IMR-90 (cell line): ENCODE measurements around the gene MDP1. TPM values are rescaled to one million over a fixed set of nuclear protein-coding genes. Genes with fewer than 3 reads are reported as not detected.

ENCODE experiments used
- polyA plus RNA-seq, 3 experiments: library from polyadenylated mRNA; depleted of rRNA; stranded (reverse); fragments of >200 nt; gene quantifications; 2 replicates each; pipeline ENCODE4 v1.2.3, GENCODE V29; 2012; ENCODE audit warnings: low replicate concordance in 1 of 3
- total RNA-seq: library from RNA; depleted of rRNA; stranded (reverse); fragments of >200 nt; gene quantifications from 2 replicates; pipeline ENCODE4 v1.2.3, GENCODE V29; 2012
- TF ChIP-seq, protein P1 (sequence below): conservative IDR thresholded peaks from 2 replicates; pipeline ENCODE4 v1.5.1; 2012; ENCODE audit warnings: mild to moderate bottlenecking, low read depth, low read length, improper control_type of control experiment

Gene MDP1
- total and polyA plus RNA-seq, 2 of the 4 experiments (the other 2 are of a cell fraction), result 15.1 to 17.8 TPM

DNA sequence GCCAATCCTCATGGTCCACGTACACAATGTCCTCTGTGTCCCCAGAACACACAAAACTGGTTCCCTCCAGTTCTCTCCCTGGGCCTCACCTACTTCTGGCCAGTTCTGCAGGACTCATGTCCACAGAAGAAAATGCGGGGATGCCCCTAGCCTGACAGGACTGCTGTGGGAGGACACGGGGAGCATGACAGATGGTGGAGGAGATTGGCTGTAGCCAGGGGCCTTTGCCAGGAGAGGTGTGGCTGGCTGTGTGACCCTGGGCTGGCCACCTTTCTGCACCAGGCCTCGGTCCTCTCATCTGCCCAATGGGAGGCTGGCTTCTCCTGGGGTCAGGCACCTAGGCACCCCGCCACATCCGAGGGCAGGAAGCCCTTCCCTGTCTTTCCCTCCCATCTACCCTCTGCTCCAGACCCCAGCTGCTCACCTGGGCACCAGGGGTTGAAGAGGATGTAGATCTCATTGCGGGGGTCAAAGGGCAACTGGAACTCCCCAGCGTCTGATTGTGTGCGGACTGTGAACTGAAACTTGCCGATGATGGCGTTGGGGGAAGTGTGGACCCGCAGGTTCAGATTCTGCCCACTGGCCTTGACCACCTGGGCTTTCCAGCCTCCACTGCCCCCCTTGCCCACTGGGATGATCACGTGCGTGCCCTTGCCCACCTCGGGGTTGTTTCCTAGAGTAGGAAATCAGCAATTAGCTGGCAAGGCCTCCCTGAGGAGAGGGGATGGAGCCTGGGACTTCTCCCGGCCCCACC, 44.3 kb upstream of the MDP1 start (continued):
- TF ChIP-seq, protein P1, sequence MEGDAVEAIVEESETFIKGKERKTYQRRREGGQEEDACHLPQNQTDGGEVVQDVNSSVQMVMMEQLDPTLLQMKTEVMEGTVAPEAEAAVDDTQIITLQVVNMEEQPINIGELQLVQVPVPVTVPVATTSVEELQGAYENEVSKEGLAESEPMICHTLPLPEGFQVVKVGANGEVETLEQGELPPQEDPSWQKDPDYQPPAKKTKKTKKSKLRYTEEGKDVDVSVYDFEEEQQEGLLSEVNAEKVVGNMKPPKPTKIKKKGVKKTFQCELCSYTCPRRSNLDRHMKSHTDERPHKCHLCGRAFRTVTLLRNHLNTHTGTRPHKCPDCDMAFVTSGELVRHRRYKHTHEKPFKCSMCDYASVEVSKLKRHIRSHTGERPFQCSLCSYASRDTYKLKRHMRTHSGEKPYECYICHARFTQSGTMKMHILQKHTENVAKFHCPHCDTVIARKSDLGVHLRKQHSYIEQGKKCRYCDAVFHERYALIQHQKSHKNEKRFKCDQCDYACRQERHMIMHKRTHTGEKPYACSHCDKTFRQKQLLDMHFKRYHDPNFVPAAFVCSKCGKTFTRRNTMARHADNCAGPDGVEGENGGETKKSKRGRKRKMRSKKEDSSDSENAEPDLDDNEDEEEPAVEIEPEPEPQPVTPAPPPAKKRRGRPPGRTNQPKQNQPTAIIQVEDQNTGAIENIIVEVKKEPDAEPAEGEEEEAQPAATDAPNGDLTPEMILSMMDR, result no peak
